ELF-1 (cell line): ENCODE measurements around the gene TSHZ2.
"Not testable (repeated sequence)": the region's sequence is repeated elsewhere in the genome, so short reads cannot be mapped to it uniquely, and the experiment has no call there.

Source experiments
- DNase-seq: peaks from one replicate; pipeline ENCODE4 v3.0.0-alpha.2; 2016; ENCODE audit warnings: low read depth, low spot score

The TSHZ2 gene

DNA sequence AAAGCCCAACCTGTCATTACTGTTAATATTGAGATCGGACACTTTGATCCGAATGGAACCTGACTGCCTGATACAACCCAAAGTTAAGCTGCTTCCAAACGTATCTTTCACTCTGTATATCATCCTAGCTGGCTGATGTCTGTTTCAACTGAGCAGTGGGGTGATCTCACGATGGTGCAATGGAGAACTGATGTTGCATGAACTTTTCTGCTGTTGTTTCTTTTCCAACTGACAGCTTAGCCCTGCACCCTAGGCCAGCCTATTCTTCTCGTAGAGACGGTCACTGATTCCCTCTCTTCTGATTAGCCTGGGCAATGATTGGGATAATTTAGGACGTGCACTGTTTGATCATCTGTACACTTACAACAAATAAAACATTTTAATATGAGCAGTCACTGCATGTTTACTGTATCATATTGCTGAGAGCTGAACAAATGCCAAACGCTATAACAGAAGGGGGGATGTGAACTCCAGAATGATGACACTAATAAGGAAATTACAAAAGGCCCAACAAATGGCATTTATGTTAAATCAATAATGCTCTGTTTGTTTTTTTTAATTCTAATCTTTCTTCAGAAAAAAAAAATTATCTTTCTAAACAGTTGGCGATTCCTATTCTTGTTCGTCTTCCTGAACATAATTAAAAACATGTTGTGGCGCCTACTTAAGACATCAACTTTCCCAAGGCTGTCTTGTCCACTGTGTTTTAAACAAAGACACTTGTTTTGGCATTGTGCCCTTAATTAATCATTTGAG is 436.7 kb downstream of the TSHZ2 start:
- DNase-seq, result no peak

DNA sequence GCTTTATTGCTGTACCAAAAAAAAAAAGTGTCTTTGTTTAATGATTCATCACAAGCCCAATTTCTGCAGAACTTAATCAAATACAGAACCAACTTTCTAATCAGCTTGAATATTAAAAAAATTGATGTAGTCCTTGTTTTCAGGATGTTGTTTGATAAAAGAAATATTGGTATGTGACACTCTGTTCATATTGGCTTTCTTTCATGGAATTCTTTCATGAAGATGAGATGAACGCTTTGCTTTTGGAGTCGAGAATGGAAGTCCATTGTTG is 437.2 kb downstream of the TSHZ2 start:
- no peak for DNase-seq

DNA sequence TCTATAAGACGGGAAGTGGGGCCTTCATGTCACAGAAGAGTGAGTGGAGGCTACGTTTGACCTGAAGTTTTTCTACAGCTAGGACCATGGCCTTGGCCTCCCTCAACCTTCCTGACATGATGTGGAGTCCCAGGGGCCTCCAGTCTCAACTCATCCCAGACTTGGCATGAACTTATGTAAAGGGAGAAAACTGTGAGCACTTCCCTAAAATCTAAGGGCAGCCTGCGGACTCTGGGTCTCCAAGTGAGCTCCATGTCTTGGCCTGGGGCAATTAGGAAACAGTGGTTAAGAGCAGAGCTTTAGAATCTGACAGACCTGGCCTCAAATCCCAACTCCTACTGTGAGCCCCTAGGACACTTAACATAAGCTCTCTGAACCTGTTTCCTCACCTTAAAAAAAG is 439.0 kb downstream of the TSHZ2 start:
- DNase-seq, result peak; percentile 36

DNA sequence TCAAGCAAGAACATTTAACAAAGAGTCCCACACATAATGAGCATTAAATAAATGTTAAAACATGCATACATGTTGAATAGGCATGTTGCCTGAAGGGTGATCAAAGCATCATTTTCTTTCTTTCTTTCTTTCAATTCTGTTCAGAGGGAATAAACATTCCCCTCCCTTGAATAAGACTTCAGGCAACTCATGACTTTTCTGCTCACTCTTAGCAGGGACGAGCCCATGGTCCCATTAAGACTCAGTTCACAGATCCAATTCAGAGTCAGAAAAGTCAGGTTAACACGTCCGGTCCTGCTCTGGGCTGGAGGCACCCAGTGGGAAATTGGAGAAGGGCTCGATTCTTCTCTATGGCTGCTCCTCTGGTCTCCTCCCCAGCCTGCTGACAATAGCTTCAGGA is 439.7 kb downstream of the TSHZ2 start:
- peak; percentile 54 for DNase-seq

DNA sequence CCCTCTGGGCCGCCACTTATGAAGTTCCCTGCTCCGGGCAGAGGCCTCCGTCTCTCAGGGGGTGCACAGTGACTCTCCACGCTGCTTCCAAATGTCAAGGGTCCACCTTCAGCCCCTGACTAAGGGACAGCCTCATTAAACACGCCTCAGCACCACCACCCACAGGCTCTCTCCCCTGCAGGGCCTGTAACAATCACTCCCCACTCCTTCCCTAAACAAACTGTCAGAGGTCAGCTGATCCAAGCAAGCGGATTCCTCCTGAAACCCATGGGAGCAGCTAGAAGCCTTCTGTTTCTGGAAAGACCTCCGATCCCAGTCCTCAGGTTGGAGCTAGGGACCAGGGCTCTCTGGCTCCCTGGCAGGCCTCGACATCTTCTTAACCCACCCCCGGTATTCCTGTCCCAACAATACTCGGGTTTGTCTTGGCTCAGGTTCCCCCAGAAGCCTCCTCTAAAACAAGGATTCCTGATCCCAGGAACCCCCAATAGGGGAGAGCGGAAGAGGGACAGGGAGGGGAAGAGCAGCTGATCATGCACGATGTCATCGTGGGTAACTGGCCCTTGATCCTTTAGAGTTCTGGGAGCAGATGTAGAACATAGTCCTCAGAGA is 440.5 kb downstream of the TSHZ2 start:
- peak; percentile 81 for DNase-seq

DNA sequence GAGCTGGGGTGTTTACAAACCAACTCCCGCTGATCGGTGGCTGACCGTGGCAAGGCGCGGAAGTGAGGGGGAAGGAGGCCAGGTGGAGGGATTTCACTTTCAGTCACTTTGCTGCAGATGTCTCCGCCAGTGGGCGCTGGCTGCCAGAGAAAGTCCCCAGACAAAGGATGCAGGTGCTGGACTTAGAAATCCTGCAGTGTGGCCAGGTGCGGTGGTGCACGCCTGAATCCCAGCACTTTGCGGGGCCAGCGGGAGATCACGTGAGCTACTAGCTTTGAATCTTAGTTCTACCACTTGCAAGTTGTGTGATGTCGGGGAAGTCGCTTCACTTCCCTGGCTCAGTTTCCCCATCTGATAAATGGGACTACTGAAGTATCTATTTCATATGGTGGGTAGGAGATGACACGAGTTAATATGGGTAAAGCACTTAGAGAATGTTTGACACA is 441.1 kb downstream of the TSHZ2 start:
- DNase-seq, result peak; percentile 91

DNA sequence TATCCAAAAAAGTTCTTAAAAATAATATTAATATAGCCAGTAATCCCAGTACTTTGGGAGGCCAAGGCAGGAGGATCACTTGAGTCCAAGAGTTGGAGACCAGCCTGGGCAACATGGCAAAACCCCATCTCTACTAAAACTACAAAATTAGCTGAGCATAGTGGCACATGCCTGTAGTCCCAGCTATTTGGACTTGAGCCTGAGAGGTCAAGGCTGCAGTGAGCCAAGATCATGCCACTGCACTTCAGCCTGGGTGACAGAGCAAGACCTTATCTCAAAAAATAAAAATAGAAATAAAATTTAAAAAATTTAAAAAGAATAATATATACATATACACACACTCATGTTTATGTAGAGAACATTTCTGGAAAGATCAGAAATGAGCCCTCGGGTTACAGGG is 441.7 kb downstream of the TSHZ2 start:
- DNase-seq, result not testable (repeated sequence)

DNA sequence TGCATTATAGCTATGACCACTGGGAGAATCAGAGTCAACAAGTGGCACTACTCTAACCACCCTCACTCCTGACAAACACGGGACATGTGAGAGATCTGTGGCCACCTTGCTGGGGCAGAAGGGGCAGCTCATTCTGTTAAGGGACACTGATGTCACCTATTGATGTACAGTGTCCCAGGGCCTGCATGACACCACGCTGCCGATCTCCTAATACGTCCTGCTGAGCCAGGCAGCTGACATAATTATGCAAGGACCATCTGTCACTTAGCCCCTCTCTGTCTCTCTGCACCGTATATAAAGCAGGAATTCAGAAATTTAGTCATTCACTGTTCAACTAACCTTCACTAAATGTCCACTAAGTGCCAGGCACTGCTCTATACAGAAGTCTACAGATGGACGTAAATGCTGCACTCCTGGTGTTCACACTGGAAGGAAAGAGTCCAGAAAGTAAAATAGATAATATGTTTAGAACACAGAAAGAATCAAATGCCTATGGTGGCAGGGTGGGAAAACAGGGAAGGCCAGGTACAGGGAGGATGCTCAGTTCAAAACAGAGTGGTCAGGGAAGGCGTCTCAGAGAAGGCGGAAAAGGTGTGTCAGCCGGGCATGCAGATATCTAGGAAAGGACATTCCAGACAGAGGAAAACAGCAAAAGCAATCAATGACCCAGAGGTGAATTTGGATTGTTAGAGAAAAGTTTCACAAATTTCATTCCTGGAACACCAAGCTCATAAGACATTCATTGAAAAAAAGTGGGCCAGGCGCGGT is 447.7 kb downstream of the TSHZ2 start:
- no peak for DNase-seq

DNA sequence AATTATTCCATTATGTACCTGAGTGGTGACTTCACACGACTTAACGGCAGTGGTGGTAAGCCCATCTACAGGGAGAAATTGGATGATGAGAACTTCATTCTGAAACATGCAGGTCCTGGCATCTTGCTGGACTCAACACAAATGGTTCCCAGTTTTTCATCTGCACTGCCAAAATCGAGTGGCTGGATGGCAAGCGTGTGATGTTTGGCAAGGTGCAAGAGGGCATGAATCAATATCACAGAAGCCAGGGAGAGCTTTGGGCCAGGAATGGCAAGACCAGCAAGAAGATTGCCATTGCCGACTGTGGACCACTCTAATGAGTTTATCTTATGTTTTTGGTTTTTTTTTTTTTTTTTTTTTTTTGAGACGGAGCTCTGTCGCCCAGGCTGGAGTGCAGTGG is 449.2 kb downstream of the TSHZ2 start:
- DNase-seq, result no peak

DNA sequence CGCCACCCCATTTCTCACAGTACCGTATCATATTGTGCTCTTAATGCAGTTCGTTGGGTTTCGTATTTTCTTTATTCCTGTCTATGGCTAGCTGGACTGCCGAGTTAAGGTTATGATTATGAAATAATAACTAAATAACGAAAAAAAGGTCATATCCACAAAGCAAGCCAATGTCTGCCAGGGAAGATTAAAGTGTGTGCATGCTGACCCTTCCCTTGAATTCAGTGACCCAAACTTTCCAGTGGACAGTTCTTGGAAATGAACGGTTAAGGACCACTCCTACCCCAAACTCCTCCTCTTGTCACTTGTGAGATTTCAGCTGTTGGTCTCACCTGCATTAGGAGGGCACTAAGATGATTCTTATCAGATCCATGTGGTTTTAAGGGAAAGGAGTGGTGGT is 449.9 kb downstream of the TSHZ2 start:
- no peak for DNase-seq

DNA sequence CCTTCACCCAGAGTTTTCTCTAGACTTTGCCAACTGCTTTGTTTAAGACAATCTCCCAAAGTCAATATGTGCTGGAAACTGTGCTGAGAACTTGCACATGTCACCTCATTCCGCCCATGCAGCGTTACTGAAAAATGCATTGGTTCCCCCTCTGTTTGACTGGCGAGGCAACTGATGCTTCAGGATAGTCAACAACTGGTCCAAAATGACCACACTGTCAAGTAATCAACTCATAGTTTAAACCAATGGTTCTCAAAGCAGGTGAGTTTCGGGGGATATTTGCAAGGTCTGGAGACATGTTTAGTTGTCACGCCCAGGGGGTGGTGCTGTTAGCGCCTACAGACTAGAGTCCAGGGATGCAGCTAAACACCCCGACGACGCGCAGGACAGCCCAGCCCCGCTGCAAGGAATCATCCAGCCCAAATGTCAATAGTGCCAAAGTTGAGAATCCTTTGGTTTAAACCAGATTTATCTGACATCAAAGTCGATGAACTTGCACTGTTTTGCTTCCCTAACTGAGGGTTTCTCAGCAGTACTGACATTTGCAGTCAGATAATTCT is 451.5 kb downstream of the TSHZ2 start:
- no peak for DNase-seq

DNA sequence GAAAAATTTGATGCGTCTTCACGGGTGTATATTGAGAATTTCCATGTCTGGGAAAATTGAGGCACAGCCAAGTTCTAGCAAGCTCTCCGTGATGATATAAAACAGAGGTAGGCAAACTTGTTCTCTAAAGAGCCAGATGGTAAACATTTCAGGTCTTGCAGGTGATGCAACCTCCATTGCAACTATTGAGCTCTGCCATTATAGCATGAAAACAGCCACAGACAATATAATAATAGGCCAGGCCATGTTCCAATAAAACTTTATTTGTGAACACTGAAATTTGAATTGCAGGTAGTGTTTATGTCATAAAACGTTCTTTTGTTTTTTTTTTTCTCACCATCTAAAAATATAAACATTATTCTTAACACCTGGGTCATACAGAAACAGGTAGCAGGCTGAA is 453.3 kb downstream of the TSHZ2 start:
- no peak for DNase-seq

DNA sequence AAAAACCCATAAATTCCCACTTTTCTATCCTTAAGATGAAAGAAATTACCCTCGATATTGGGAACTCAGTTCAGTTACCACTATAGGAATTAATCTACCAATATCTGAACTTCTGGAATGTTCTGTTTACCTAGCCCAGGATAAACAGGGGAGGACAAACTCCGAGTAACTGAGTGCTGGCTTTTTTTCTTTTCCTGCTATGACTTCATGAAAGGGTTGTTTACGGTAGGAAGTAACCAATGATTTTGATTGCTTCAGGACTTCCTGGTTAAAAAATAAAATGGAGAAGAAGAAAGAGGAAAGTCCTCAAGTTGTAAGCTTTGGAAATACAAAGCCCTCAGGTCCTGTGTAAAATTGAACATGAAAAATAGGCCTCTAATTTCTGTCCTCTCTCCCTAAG is 453.8 kb downstream of the TSHZ2 start:
- no peak for DNase-seq

DNA sequence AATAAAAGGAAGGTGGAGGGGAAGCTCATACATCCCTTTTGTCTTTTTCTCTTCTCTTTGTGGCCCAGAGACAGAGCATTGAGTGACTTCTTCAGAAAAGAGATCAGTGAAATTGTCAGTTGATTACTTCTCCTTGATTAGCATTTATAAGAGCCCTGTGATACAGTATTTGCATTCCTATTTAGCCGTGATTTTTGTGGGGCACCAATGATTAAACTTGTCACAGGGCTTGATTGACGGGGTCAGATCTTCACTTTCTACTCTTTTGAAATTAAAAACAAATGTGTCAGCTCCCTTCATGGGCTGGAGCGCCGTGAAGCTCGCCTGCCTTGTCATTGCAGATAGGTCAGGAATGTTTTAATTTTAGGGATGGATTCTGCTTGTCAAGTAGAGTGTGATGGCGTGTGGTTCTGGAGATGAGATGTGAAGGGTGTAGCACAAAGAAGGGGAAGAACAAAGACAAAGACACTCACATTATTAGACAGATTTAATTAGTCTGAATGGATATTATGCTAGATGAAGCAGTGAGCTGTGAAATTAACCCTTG is 454.7 kb downstream of the TSHZ2 start:
- peak; percentile 2 for DNase-seq

DNA sequence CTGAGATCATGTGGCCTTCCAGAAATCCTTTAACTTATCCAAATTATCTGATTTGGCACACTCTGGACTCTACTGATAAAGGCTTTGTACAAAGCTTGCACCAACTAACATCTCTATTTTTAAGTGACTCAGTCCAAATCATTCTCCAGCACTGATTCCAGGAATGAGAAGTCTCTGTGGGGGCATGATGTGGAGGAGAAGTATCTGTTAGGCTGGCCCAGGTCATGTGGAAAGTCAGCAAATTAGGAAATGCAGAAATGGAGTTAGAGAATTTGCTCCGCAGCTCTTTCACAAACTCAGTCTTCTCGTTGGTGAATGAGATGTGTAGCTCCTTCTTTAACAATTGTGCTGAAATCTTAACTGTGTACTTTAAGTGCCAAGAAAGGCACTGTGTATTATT is 455.8 kb downstream of the TSHZ2 start:
- DNase-seq, result no peak

DNA sequence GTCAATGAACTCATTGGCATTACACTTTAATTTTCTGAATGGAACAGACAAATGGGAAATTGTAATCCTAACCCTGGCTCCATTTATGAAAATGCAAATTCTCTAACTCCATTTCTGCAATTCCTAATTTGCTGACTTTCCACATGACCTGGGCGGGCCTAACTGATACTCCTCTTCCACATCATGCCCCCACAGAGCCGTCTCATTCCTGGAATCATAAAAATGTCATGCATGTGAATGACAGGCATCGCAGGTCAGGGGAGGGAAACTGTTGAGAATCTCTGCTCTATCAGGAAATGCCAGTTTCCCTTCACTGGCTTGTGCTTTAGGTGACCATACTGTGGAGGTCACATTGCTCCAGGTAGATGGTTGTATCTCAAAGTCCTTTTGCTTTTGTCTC is 456.4 kb downstream of the TSHZ2 start:
- no peak for DNase-seq

DNA sequence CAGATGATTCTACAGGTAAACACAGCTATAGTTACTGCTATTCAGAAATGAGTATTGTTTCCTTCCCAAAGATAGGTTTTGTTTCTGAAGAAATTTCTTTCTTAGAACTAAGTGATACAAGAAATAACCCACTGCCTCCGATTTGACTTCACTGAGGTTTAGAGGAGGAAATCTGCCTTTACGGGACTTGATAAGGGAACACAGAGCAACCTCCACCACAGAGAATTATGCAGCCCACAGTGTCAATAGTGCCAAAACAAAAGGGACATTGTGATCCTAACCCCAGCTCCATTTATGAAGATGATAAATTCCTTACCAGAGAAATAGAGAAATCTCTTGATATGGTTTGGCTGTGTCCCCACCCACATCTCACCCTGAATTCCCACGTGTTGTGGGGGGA is 456.8 kb downstream of the TSHZ2 start:
- DNase-seq, result no peak

DNA sequence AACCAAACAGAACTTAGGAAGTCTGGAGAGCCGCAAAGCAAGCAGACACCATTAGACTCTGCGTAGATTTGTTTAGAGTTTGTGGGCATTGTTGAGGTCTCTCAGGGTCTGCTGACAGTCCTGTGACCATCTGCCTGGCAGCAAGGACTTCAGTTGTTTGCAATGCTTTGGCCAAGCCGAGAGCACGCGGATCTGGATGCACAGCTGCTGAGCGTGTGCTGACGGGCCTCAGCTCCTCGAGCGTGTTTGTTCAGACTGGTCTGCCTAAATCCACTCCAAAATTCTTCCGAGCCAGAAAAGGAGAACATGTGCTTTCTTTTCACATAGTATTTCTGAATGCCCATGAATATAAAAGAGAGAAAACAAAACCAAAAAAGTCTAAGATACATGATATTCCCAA is 462.5 kb downstream of the TSHZ2 start:
- DNase-seq, result no peak

DNA sequence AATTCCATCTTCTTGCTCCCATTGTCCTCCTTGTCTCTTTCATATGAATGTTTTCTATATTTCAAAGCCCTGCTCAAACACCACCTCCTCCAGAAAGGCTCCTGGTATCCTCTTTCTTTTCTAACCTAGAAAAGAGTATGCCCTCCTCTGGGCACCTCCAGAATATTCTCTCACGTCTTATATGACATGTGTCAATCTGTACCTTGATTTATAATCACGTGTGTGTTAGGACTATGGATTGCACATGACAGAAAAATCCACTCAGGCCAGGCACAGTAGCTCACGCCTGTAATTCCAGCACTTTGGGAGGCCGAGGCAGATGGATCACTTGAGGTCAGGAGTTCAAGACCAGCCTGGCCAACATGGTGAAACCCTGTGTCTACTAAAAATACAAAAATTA is 464.8 kb downstream of the TSHZ2 start:
- DNase-seq, result not testable (repeated sequence)

DNA sequence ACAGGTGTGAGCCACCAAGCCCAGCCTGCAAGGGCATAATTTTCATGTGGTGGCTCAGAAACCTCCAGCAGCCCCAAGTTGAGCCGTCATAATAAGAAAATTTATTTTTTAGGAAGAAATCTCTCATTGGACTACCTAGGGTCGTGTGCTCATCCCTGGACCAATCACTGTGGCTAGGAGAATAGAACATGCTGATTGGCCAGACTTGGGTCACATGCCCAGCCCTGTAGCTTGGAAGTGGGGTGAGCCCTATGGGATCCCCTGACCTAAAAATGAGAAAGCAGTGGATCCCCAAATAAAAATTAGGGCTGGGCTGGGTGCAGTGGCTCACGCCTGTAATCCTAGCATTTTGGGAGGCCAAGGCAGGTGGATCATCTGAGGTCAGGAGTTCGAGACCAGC is 466.2 kb downstream of the TSHZ2 start:
- no peak for DNase-seq

DNA sequence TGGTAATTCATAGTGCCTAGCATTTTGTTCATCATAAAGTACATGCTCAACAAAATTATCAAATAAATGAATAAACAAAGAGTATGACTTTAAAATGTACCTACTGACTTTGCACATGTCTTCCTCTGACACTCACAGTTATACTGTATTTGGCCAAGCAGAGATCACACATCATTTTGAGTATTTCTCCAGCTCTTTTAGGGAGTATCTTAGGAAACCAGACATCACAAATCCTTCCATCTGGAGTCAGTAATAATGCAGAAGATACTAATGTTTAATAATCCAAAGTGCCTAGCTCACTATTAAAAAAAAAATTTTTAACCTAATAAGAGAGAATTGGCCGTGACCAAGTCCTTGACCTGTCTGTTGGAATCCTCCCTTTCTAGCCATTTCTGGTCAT is 466.9 kb downstream of the TSHZ2 start:
- DNase-seq, result no peak

DNA sequence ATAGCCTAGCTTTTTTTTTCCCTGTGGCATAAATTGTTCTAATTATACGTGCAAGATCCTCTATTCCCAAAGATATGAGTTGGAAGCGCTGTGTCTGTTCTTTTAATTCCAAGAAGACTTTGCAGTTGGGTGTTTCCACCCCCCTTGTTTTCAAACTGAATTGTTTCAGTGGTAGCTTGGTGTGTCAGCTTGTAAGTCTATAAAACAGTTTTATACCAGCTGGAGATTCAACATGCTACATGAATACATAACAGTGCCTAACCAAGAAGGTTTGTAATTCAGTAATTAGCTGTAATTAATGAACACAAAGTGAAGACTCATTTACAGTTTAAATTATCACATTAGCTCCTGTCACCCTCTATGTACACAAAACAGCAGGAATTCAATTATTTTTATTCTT is 467.5 kb downstream of the TSHZ2 start:
- no peak for DNase-seq
